Stimulated activated CD4-positive, alpha-beta T cell treated with anti-CD3 and anti-CD28 coated beads, Interleukin-15, amount 100 ng/mL, for 1 hour (primary cell): ENCODE results near the gene PCDHA1.

ENCODE experiments used
- DNase-seq, 2 donors: peaks; one replicate each; pipeline ENCODE4 v3.0.0-alpha.2; 2020; ENCODE audit warnings: low read depth in 1 of 2, low spot score in 1 of 2

The PCDHA1 gene

DNA sequence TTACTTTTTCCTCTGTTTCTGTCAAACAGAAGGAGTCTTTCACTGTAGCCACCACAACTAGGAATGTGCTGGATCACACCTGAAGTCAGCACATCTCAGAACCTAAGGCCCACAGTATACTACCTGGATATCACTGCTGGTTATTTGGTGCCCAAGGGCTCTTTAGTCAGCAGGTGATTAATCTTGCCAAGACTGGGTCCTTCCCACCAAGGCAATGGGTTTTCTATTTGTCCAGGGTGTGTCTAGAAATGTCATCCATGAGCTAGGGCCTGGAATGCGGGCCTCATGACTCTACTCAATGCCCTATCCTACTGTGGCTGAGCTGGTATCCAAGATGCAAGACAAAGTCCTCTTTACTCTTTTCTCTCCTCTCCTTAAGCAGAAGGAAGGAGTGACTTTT is 130.4 kb downstream of the PCDHA1 start:
- DNase-seq = no peak

- no peak for DNase-seq
These were observed 137.7 kb downstream of the PCDHA1 start for GRCh38 chr5:140923601-140924000.

- no peak for DNase-seq
These were observed 140.0 kb downstream of the PCDHA1 start, which contains the start of gene PCDHAC1 for GRCh38 chr5:140925806-140926442. Gene PCDHAC1 (plus strand): TSS chr5:140926299. CDS start chr5:140926893, 594 bp downstream.

- DNase-seq = peak in 1 of 2 donors; percentile 7
These were observed 140.7 kb downstream of the PCDHA1 start for GRCh38 chr5:140926443-140927227.

- no peak for DNase-seq
These were observed 141.3 kb downstream of the PCDHA1 start for GRCh38 chr5:140927228-140927573.

DNA sequence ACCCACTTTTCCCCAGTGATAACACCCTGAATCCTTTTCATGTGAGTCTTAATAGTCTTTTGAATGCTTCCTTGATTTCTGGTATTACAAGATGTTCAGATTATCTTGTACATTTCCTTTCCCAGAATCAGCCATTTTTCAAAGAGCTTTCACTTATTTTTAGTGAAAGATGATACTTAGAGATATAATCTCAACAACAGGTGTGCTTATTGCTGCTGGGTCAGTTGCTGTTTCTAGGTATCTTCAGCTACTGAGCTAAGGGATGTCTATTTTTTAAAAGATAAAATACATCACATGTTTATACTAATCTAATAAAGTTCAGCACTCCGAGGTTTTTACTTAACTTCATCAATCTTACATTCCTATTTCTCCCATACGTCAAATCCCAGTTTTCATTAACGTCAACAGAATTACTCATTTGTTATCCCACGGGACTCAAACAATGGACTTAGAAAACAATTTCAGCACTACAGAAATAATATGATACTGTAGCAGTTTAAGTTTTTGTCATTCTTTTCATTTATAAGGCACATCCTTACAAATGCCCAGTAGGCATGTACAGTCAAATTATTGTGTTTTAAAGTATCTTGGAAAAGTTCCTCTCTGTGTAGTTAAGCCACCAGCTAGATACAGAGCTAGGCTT is 149.1 kb downstream of the PCDHA1 start:
- no peak for DNase-seq

DNA sequence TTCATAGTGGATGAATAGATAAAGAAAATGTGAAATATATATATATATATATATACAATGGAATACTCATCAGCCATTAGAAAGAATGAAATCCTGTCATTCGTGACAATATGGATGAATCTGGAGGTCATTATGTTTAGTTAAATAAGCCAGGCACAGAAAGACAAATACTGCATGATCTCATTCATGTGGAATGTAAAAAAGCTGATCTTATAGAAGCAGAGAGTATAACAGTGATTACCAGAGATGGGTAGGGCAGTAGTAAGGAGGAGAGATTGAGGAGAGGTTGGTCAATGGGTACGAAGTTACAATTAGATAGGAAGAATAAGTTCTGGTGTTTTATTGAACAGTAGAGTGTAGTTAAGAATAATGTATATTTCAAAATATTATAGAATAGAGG is 160.6 kb downstream of the PCDHA1 start:
- DNase-seq = no peak

GRCh38 chr5:140951636-140952035 is 165.7 kb downstream of the PCDHA1 start:
- DNase-seq = no peak

DNA sequence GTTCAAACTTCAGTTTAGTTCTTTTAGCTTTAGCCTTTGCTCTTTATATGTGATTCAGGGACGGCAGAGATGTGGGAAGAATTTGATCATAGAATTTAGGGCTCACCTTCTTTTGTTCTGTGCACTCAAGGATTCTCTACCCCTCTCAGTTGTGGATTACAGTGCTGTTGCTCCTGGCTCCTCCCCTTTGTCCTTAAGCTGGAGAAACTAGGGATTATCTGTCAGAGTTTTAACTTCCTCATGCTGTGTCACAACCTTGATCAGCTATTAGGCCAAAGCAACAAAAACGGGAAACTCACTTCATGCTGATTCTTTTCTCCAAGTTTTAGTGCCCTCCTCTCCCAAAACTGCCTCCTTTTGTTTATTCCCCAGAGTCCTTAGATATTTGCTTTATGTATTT is 167.3 kb downstream of the PCDHA1 start:
- no peak for DNase-seq

DNA sequence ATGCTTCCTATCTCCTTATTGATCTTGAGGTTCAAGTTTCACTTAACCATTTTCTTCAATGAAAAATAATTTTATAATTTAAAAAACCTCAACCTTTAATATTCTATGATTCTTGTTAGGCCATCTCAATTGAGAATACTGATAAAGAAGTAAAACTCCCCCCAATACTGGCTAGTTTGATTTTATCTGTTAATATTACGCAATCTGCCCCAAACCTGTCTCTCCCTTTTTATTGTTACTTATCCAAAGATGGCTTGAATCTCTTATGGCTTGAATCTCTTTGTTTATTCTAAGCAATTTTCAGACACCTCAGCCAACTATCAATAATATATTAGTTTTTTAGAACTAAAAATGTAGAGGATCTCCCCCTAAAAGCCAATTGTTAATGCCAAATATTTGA is 176.2 kb downstream of the PCDHA1 start:
- DNase-seq = no peak

DNA sequence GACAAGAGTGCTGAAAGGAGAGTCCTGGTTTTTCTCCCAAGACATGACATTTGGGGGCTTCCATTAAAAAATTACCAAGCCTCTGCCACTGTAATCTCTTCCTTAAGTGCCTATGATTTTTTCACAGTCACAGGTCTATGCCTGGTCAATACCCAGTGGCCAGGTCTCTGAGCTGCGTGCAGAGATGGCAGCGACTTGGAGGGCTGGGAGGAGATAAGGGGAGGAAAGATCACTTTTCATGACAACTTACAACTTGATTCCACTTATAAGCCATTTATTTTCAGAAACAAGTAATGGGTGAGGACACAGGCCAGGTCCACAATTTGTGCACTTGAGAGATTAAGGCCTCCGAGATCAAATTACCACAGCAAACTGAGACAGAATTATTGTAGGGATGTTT is 178.4 kb downstream of the PCDHA1 start:
- DNase-seq = no peak

DNA sequence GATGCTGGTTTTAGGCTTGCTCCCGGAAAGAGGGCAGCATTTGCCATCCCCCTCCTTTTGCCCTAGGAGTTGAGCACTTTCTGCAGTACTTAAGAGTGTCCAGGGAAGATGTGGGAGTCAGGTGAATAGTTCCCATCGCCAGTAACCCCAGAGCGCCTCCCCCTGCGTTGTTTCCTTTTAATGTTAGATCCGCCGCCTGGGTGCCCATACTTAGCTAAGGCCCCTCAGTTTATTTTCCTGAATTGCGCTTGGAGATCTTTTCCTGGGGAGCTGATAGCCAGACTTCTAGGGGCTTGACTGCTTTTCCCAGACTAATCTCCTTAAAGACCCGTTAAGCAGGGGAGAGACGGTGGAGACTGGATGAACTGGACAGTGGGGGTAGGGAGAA is 180.0 kb downstream of the PCDHA1 start:
- DNase-seq = no peak

GRCh38 chr5:140966293-140967225 is 180.6 kb downstream of the PCDHA1 start, which contains the start of gene PCDHAC2:
Gene PCDHAC2 (plus strand): TSS chr5:140966476. CDS start chr5:140966767, 291 bp downstream.
- no peak for DNase-seq

DNA sequence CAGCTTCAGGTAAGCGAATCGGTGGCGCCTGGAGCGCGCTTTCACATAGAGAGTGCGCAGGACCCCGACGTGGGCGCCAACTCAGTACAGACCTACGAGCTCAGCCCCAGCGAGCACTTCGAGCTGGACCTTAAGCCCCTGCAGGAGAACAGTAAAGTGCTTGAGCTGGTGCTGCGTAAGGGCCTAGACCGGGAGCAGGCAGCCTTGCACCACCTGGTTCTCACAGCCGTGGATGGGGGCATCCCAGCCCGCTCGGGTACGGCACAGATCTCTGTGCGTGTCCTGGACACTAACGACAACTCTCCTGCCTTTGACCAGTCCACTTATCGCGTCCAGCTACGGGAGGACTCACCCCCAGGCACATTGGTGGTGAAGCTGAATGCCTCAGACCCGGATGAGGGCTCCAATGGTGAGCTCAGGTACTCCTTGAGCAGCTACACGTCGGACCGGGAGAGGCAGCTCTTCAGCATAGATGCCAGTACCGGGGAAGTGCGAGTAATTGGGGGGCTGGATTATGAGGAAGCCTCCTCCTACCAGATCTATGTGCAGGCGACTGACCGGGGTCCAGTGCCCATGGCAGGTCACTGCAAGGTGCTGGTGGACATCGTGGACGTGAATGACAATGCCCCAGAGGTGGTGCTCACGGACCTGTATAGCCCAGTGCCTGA is 181.4 kb downstream of the PCDHA1 start:
- DNase-seq = no peak

DNA sequence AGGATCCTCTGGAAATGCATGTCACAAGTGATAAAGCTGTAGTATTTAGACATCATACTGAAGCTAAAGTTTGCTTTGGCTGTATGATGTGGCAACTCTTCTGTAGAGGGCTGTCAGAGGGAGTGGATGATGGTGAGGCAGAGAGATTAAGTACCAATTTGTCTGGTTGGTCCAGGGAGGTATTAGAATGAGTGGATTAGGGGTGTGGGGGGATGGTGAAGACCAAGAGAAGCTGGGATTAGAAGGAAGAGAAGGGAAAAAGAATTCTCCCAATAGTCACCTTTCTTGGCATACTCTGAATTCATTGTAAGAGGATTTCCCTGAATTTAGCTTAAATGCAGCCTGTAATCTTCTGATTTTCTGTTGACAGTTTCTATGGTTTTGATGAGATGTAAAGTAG is 183.9 kb downstream of the PCDHA1 start:
- DNase-seq = no peak

DNA sequence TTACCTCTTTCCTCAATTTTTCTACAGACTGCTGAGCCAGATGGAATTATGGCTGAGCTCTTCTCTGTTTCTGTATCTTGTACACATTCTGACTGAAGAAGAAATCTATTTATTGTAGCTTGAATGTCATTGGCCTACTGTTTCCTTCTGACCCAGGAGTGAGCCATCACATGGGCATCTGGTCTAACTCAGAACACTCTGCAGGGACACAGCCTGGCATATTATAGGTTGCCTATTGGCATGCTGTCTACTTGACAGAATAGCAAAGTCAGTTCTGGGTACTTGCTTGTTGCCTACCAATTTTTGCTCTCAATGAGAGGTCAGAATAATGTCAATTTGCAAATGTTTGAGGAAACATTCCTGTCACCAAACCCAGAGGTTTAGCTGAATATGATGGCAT is 187.6 kb downstream of the PCDHA1 start:
- no peak for DNase-seq

- no peak for DNase-seq
These were observed 191.1 kb downstream of the PCDHA1 start for GRCh38 chr5:140977003-140977402.

- no peak for DNase-seq
These were observed 192.3 kb downstream of the PCDHA1 start for GRCh38 chr5:140978260-140978659.

GRCh38 chr5:140978983-140979382 is 193.0 kb downstream of the PCDHA1 start:
- DNase-seq = no peak

DNA sequence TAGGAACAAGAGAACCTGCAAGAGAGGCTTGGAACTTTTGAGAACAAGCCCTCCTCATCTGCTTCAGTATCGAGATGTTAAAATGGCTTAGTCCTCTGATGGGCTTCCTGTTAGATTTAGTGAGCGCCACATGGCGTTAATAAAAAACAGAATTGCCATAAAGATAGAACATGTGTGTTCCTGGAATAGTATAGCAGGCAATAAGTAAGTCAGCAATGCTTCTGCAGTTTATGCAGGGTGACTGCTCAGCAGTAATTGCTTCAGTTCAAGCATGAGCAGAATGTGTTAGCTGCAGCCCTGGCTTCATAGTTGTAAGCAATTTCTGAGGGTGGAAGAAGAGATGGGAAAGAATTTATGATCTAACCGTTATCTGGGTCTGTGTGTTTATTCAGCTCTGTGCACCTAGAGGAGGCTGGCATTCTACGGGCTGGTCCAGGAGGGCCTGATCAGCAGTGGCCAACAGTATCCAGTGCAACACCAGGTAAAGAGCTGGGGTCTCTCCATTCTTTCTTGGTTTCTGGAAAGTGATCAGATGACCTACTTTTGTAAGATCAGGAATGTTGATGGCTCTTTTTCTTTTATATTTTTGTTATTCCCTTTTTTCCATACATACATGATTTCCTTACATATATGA is 196.3 kb downstream of the PCDHA1 start:
- DNase-seq = no peak
